ENCODE measurements around the gene CHD6.

CHD6 gene

DNA sequence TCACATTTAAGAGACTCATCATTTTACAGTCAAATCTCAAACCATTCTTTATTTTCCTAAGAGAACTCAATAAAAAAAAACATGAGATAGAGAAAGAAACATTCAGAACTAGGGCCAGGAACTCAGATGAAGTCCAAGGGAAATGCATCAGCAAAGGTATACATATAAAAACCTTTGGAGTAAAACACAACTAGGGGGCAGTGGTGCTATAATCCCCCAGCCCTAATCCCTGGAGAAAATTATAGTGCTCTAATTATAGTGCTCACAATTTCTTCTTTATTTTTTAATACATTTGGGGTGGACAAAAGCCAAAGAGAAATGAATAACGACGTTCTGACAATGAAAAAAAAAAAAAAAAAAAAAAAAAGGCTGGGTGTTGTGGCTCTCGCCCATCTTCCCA lies 151.0 kb downstream of the CHD6 start:
- DNase-seq: no peak

DNA sequence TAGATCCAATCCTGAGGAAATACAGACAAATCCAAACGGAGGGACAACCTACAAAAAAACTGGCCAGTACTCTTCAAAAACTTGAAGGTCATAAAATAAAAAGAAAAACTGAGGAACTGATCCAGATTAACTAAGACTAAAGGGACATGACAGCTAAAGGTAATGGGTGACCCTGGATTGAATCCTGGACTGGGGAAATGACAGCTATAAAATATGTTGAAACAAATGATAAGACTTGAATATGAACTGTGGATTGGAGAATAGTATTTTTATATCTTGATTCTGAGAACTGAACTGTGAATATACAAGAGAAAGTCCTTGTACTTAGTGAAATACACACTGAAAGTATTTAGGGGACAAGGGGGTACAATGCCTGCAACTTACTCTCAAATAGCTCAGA lies 154.6 kb downstream of the CHD6 start:
- no peak for DNase-seq

DNA sequence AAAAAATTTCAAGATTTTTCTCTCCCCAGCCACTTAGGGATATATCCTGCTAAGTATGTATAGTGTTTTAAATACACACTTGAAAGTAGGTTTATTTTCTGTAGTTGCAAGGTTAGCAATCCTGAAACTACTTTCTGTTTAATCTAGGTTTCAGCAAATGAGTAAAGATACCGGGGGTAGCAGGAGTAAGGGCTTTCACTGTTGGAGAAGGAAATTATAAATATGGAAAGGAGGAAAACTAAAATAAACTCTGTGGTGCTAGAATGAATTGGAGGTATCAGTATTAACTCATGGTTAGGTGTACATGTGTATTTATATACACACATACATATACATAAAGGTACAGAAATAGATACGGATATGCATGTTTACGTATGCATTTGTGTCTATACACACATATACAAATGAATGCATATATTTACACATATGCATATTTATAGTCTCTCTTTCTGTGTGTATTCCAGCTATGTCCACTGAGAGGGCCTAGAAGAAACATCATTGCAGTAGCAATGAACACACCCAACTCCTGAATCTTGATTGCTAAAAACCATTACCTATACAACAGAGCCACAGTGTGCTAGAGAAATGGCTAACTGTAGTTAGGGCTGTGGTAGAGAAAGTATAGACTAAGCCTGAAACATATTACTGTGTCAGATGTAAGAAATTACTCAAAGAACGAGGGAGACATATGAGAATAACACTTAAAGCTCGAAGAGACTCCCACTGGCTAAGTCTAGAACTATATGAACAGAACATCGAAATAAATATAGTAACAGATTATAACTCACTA lies 155.6 kb downstream of the CHD6 start:
- no peak for DNase-seq

DNA sequence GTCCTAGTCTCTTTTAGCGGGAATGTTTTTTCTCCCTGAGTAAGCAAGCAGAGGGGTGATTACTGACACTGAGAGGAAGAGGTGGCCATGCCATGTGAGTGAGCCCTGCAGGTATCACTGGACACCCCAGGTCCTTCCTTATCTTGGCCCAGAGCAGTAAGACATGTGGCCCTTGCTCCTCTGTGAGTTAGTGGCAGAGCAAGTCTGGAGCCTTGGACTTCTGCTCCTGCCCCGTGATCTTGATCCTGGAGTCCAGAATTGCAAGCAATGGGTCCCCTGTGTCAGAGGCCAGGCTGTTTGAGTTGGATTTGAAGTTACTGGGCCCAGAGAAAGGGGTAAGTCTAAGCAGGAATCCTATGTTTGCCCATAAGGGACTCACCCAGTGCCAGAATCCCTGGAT lies 159.4 kb downstream of the CHD6 start:
- DNase-seq: no peak

DNA sequence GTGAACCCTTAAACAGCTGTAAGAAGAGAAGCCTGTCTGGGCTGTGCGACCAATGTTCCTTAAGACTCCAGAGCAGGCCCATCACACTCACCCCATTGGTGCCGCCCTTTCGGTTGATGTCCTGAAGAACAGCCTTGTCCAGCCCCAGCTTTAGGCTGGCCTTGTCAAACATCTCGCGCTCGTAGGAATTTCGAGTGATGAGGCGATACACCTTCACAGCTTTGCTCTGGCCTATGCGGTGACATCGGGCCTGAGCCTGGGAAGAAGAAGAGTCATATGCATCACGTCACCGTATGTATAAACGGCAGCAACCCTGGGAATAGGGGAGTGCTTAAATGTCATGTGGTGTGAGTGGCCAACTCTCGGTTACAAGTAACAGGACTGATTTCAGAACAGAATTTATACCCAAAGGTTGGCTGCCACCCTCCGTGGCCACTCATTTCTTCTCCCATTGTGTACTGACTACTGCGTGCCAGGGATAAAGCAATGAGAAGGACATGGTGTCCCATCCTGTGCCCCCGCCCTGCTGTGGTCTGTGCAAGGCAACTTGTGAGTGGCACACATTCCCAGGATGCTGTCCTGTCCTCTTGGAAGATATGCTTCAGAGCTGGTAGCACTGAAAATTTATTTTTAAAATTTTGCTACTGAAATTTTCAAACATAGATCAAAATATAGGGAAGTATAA lies 160.9 kb downstream of the CHD6 start:
- no peak for DNase-seq

DNA sequence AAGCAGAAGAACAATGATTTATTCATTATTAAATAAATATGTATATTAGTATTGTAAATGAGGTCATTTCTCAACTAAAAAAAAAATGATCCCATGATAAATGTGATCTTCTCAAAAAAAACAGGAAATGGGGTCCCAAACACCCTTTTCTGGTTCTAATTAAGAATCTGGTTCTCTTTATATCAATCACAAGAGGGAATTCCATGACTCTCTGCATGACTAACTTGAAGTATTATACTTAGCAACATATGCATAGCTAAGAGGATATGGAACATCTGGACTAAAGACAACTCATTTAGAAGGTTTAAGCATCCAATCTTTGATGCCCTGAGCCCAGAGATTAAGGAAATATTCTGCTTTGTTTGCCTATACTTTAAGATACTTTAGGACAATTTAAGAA lies 161.8 kb downstream of the CHD6 start:
- DNase-seq: no peak

DNA sequence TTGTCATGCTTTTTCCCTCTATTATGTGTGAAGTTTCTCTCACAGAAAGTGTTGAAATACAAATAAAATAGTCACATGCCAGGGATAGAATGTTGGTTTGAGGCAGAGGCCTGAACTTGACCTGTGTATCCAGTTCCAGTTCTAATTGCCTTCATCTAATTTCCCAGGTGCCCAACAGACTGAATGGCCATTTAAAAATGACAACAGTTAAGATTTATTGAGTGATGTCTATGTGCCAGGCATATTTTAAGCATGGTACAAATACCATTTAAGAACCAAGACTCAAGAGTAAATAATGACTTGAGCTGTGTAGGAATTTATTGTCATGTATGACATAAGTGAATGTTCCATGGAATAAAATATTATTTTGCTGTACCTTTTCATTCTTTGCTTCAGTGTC lies 163.9 kb downstream of the CHD6 start:
- no peak for DNase-seq

DNA sequence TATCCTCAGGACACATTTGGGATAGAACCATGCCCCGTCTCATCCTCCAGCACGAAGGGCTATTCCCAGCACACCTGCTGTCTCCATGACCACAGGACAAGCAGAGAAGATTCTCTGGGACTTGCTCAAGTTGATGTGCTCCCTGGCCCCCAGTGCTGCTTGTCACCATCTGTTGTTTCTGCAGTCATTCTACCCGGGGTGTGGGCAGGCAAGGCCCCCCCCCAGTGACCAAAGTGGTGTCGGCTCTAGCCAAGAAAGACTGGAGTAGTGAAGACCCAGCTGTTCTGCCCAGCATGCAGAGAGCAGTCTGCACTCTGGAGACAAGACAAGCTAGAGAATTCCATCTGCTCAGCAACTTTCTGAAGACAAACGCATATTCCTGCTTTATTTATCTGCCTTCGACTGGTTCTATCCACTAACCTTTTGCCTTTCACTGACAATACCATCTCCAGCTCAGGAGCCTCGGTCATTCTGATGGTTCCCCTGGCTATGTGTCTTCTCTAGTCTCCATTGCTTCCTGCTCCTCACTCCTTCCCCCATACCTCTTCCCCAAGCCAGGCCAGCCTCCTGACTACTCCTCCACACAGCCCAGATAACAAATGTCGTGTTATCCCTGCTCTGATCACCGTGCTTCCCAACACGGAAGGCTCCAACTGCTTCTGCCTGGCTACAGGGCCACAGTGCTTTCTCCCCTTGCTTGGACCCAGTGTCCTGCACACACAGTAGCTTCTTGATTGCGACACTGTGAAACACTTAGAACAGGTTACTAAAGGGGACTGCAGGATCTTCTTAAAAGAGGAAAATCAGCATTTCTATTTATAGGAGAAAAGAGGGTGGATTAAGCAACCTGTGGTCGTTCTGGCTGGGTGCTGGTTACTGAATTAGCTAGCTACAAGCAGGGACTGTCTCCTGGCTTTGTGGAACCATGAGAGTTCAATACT lies 164.9 kb downstream of the CHD6 start:
- DNase-seq: no peak

DNA sequence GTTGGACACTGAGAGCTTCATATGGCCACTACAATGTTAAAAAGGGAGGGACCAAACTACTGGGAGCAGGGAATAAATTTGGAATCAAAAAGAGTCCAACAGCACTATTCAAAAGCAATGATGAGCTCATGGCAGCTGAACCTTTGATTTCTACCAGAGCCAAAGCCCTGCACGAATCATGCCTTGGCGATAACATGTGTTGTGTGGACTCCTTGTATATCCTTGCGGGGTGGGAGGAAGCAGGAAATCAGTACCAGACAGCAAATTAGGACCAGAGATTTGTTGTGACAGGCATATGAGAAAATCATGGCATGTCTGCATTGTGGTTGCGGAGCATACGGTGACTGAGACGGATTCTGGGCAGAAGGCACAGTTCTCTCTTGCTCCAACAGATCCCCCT lies 166.0 kb downstream of the CHD6 start:
- DNase-seq: no peak

DNA sequence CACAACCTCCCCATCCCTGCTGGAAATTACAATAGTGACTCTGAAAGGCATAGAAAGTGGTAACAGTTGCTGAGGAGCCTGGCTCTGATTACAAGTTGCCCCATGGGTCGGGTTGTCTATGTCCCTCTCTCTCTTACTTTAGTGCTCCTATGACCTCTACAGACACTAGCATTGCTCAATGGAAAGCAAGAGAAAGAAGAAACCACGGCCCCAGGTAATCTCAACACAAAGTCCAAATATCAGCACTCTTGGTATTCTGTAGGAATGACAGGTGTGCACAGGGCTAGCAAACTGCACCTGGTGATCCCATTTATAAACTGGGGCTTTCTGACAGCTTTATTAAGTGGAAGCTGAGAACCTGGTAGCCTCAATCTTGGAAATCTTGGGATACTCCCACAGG lies 171.2 kb downstream of the CHD6 start:
- DNase-seq: no peak

DNA sequence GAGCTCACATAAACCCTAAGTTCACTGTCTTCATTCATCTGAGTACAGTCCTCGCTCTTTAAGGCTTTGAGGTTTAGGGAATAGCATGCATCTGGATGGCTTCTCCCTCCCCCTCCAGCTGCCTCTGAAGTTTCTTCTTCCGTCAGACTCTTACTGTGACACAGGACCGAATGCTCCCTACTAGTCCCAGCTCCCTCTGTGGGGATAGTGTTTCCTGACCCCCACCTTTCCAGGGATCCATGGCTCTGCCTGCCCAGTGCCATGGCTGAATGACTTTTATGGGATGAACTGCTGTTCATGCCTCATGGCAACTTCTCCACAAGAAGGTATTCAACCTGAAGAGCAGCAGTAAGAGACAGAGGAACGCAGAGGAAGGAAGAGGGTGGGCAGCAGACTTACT lies 171.7 kb downstream of the CHD6 start:
- peak; percentile 20 for DNase-seq

DNA sequence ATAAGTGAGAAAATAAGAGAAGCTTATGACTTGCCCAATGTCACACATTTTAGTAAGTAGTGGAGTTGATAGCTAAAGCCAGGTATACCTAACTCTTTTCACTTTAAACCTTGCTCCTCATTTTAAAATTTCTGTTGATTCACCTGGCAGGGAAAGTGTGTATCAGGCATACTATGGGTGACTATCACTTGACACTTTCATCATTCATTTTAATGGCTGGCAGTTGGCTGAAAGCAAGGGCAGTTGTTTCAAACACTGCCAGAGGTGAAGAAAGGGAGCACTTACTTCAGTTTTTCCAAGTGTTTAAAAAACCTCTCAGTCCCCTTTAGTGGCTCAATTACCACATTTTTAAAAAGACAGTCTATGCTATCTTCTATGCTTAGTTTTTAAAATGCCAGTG lies 173.4 kb downstream of the CHD6 start:
- DNase-seq: no peak

DNA sequence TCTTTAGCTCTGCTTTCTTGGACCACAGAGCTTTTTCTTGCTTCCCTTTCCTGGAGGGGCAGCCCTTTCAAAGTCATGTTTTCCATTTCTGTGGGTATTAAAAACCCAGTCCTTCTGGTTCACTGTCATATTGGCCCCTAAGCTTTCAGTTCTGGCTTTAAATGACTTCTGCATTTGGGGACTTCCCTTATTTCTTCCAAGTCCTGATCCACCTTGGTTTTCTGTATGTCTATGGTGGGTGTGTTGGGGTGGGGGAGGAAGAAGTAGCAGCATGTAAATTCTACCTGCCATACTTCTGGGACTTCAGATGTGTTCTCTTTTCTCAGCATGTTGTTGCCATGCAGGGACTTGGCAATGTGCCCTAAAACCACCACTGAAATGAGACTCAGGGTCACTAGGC lies 174.5 kb downstream of the CHD6 start:
- no peak for DNase-seq

DNA sequence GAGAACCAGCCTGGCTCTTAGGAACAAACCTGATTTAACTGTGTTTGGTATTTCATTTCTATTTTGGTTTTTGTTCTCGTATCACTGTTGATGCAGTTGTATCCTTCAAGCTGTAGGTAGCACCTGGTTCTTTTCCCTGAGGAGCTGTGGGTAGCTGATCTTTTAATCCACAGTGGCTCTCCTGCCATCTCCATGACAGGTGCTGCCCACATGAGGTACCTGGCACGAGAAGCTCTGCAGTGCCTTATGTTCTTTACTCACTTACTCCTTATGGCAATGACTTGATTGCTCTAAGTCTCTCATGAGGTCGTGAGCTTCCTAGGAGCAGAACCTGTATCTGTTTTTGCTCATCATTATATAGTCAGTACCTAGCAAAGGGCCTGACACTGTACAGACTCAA lies 177.3 kb downstream of the CHD6 start:
- DNase-seq: no peak

DNA sequence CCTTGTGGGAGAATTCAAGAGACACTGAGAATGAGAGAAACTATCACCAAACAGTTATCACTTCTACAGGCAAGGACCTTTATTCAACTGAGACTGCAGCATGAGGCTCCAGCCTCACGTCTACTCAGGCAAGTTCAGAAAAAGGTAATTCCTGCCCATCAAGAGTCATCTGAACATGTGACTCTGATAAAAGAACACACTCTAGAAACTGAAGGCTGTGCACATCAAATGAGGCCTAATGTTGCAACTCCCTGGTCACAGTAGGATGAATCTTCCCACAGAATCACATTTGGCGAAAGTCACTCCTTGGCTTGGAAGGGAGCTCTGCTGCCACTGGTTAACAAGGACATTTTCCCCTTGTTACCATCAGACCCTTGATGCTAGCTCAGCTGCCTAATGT lies 180.3 kb downstream of the CHD6 start:
- no peak for DNase-seq

DNA sequence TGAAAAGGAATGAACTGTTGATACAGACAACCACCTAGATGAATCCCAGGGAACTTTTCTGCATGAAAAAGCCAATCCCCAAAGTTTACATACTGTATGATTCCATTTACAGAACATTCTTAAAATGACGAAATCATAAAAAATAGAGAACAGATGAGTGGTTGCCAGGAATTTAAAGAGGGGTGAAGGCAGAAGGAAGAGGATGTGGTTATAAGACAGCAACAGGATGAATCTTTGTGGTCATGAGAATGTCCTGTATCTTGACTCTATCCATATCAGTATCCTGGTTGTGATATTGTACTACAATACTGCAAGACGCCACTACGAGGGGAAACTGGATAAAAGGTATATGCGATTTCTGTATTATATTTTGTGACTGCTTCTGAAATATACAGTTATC lies 181.5 kb downstream of the CHD6 start:
- DNase-seq: no peak

DNA sequence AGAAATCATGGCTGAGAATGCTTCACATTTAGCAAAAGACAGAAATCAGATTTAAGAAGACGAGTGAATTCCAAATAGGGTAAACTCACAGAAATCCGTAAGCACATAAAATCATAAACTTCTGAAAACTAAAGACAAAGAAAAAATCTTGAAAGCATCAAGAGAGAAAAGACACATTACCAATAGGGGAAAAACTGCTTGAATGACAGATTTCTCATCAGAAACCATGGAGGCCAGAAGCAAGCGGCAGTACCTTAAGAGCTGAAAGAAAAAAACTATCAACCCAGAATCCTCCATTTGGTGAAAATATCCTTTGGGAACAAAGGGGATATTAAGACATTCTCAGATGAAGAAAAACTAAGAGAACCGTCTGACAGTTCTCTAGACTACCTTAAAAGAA lies 185.0 kb downstream of the CHD6 start:
- no peak for DNase-seq

DNA sequence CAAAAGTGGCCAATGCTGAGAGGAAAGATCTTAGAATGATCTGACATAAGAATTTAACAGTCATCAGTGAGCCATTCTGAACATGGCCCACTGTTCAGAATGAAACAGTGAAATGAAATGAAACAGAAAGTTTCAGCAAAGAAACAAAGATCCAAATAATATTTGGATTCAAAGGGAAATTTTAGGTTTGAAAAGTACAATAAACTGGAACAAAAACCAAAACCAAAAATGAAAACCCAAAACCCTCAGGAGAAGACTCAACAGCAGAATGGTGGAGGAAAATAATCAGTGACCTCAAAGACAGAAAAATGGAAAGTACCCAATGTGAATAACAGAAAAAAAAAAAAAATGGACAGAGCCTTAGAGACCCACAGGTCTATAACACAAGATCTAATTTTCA lies 185.4 kb downstream of the CHD6 start:
- no peak for DNase-seq

DNA sequence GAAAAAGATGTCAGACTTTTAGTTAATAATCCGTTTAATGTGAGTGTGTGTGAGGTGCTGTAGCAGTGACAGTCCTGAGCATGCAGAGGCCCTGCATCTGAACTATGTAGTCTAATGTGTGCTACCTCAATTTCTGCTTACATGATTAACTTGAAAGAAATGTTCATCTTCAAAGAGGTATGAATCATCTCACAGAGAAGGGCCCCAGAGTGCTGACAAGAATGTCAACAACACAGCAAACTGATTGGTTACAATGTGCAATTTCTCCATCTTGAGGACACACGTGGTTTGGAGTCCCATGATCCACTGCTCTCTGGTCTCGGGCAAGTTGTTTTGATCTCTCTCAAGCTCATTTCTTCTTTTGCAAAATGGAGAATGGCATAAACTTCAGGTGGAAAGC lies 189.9 kb downstream of the CHD6 start:
- no peak for DNase-seq

DNA sequence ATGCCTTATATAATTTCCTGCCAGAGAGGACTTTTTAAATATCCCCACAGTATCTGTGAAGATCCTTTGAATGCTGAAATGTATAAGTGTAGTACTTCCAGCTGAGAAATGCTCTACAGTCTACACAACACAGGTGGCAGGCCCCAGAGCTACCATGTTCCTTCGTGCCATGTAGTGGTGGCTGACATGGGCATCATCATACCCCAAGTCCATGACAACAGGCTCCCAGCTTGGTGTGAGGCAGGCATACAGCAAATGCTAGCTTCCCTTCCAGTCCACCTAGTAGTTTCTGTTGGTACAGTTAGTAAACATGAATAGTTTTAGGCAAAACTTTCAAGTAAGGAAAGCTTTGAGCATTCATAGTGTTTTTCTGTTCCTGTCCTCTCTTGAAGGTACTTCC lies 190.3 kb downstream of the CHD6 start:
- DNase-seq: no peak

DNA sequence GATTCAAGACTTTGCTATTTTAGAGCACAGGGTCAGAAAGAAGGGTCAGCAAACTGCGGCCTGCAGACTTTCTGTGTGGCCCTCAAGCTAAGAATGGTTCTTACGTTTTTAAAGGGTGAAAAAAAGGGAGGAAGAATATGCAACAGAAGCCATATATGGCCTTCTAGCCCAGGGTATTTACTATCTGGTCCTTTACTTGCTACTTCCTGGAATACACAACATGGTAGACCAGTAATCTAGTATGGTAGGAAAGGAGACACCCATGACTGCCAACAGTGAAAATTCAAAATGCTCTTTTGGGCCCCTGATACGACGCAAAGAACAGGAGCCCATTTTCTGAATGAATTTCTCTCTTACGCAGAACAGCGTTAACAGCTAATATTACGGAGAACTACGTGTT lies 191.2 kb downstream of the CHD6 start:
- no peak for DNase-seq

DNA sequence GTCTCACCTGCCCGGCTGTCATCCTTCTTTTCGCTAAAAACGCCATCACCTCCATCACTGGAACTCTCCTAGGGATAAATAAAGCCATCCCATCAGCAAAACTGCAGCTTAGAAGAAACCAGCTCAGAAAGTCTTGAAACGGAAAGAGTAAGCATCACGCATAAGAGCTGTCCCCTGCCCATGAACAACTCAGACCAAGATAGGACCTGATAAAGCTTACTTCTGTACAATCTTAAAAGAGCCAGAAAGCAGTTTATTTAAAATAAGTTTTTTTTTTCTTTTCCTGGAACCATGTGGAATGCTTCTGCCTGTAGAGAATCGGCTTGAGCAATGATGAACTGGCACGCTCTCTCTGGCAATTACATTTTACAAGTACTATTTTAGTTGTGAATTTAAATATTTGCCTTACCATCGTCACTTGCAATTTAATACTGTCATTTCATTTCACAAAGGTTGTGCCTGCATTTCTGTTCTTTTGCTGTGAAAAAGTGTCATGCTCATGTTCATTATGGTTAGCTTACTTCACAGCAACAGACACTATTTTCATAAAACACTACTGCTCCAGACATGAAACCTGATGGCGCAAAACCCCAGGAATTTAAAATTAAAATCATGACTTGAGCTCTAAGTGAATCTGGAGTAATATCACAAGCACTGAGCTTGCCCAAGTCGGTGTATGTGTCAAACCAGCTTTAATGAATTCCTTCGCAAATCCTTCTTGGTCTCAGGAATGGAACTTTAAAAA lies 191.9 kb downstream of the CHD6 start:
- no peak for DNase-seq
